ENCODE measurements around the gene OPCML.

Gene OPCML

DNA sequence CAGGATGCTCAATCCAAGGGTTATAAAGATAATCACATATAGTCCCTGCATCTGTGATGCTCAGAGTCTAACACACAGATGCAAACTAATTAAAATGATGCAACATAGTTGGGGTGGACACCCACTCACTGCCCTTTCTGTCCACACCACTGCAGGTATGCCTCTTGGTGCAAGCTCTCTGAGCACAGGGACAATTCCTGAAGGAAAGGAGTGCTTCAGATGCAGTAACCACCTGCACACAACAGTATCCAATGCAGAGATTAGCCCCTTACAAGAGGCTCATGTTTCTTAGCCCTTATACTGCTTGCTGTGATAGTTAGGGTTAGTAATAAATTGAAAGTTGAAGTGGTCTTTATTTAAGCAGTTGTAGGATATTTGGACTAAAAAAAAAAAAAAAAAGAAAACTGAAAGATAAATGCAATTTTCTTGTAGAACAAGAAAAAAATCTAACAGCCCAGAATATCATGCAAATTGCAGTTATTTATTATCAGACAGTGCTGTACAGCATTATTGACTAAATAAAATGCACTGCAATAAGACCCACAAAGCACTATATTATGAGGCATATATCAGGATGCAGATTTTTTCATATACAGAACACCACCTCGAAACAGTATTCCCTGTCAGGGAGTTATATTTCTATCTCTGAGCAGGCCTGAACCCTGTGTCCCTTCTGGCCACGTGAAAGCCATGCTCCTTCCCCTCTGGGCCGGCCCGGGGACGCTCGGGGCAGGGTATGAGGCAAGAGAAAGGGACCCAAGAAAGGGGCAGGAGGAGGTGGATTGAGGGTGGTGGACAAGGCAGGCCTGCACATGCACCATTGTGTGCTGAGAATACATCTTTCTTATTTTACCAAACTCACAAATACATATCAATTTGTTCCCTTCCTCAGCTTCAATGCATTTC, 260.2 kb downstream of the OPCML start:
- no peak for DNase-seq

DNA sequence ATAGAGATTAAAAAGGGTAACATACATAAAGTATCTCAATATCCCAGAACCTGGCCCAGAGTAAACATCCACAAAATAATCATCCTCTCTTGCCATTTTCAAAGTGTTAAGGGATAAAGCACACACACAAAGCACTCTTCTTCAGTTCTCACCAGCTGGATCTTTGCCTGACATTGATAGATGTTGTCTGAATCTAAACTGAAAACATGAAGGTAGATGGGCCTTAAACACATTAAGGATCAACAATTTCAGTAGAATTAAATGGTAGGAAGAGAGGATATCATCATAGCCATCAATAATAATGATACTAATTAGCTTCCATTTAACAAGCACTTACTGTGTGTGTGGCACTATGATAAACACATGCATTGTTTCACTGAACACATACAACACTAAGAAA, 261.1 kb downstream of the OPCML start:
- no peak for DNase-seq

DNA sequence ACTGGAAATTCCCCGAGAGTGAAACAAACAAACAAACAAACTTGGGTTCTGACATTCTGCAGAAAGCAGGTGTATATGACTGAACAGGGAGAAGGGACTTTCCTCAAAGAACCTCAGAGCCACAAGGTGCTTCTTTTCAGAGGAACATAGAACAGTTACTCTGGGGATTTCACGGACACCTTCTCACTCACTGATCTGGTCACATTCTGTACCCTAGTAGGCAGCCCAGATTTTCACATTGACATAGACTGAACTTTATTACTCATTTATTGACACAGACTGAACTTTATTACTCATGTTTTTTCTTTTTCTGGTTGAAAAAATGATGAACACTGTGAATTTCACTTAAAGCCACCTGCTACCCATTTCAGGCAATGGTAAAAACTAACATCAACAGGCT, 263.0 kb downstream of the OPCML start:
- DNase-seq, result no peak

DNA sequence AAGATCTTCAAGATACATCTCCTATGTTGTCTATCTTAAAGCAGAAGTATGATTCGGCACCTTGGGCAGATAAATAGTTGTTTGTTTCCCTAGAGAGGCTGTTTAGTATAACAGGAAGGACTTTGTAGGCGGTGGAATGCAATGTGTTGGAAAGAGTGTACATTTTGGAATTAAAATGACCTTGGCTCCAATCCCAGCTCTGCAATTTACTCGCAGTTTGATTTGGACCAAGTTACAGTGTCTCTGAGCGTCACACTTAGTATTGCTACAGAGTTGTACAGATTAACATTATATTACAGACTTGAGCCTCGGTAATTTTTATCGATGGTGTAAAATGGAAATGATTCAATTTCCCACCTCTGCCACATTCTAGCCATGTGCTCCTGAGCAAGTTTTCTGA, 265.3 kb downstream of the OPCML start:
- no peak for DNase-seq

DNA sequence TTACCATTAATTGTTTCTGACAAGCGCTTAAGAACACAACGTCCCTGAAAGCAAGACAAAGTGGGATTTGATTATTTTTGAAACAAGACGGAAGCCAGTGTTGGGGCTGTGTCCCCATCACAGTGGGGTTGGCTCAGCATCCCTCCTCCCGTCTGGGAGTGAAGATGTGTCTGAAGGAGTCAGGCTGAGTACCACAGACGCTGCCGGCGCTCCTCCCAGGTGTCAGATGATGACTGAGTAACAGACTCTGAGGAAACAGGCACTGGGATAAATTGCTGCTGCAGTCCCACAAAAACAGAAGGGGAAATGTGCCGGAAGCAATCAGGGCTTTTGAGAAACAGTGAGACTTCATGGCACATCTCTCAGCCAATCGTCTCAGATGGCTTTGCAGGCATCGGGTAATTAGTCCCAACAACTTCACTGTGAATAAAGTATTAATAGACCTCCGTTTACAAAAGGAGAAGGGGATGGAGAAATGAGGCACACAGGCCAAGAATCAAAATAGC, 266.7 kb downstream of the OPCML start:
- no peak for DNase-seq

DNA sequence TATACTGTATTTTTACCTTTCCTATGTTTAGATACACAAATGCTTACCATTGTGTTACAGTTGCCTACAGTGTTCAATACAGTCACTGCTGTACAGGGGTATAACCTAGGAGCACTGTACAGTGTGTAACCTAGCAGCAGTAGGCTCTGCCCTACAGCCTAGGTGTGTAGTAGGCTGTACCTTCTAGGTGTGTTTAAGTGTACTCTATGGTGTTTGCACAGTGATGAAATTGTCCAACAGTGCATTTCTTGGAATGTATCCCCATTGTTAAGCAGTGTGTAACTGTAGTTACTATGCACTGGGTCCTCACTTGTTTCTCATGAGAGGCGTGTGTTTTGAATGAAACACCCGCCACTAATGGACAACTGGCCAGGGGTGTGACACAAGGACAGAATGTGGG, 269.0 kb downstream of the OPCML start:
- DNase-seq, result no peak

DNA sequence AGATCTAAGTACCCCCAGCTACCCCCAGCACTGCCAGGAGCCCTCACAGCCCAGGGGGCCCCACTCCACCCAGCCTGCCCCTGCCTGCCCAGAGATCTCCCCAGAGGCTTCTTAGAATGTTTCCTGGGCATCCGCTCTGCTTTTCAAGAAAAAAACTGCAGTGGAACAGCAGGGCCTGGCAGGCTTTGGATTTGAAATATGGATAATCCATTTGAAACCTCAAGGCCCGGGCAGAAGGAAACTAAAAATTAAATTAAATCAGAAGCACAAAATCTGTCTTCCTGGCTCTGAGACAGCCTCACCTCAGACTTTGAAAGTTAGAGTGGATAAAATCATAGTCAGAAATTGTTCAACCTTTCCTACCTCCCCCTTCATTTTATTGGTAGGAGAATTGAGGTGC, 273.6 kb downstream of the OPCML start:
- DNase-seq, result no peak

DNA sequence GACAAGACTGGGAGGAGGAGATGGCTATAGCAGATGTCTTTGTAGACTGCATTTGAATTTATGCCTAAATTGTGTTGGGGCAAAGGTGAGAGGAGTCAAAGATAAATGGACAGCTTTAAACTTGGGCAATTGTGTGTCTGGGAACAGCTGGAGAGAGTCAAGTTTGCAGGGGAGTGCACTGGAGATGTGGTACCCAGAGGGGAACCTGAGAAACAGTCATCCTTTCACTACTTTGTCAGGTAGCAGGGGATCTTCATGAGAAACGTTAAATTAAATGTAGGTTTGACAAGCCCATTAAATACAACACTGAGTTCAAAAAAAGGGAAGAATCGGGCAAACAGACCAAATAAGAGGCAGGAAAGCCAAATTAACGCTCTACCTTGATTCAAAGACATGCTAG, 277.7 kb downstream of the OPCML start:
- no peak for DNase-seq

DNA sequence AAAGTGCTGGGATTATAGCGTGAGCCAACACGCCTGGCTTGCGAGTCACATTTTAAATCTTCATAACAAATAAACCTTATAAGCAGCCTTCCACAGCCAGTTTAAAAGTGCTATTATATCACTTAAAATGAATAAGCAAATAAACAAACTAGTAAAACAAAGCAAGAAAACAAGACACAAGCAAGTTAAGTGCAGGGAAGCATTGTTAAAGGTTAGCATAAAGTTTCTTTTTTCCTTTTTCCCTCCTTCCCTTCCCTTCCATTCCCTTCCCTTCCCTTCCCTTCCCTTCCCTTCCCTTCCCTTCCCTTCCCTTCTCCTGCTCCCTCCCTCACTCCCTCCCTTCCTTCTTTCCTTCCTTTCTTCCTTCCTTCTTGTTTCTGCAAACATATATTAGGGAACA, 278.7 kb downstream of the OPCML start:
- no peak for DNase-seq

DNA sequence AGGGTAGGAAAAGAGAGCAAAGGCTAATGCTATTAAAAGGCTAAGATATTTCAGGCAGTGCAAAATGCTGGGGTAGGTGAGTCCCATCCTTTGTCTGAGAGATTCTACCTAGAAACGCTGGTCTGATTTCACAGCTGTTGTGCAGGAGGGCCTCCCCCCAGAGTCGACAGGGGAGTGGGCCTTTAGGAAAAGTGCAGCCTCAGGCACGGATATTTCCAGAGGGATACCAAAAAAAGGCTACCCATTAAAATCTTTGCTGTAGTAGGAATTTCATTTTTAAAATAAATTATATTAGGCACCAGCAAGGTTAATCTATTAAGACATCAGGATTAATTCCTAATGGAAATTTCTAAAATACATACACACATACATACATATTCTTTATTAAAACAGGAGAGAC, 280.5 kb downstream of the OPCML start:
- no peak for DNase-seq

DNA sequence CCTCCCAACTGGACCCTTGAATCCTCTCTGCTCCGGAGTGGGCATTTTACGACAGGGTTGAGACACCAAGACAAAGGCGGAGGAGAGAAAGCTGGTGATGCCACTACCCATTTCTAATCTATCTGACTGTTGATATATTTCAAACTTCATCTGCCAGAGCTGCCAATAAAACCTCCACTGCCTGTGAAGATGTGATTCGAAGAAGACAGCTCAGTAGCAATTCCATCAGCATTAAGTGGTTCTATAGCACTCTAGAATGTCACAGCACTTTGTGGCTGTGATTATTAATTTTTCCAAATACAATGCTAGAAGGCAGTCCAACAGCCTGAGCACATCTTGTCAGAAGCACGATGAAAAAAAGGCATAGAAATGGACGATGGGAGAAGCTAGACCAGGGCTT, 282.8 kb downstream of the OPCML start:
- DNase-seq, result no peak

DNA sequence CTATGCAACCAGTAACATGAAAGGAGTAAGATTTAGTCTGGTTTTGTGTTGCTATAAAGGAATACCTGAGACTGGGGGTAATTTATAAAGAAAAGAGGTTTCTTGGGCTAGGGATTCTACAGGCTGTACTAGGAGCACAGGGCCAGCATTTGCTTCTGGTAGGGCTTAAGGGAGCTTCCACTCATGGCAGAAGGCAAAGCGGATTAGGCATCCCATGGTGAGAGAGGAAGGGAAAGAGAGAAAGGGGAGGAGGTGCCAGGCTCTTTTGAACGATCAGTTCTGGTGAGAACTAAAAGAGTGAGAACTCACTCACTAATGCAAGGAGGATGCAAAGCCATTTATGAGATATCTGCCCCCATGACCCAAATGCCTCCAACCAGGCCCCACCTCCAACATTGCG, 283.2 kb downstream of the OPCML start:
- DNase-seq, result peak; percentile 40

DNA sequence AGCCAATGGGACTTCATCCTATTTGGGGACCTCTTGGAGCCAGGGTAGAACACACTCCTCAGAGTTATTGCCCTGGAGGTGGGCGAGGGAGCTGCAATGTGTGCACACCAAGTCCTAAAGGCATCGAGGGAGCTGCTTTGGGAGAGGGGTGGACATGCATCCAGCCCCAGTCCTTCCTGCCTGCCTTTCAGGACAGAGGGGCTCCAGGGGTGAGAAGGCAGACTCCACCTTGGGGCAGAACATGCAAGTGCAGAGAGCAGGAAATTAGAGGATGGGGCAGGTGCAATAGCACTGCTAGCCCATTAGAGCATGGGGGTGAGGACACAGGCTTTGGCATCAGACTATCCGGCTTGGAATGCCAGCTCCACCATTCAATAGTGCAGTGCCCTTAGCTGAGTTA, 288.5 kb downstream of the OPCML start:
- DNase-seq, result no peak

DNA sequence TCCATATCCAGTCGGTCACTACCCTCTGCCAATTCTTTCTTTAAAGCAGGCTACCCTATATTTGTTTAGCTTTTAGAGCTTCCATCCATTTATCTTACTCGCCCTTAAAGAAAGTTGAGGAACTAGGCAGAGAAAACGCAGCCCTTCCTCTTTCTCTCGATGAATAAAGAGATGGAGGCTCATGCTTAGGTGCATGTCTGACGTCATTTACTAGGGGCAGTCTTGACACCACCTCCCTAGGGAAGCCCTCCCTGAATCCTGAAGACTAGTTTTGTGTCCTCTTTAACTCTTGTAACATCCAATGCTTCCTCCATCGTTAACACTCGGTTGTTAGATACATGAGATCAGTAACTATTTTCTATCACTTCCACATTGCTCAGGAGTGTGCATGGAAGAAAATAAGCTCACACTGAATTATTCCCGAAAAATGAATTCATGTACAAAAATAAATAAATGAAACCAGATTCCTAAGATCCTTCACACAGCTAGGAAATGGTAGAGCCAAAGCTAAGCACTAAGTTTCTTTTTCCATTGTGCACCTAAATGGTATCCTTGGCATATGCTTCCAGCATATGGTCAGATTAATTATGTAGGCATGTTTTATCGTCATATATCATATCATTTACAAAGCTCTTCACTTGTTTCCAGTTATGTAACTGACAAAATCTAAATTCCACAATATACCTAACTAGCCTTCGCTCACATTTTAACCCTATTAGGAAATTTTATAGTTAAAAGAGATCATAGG, 291.2 kb downstream of the OPCML start:
- no peak for DNase-seq

DNA sequence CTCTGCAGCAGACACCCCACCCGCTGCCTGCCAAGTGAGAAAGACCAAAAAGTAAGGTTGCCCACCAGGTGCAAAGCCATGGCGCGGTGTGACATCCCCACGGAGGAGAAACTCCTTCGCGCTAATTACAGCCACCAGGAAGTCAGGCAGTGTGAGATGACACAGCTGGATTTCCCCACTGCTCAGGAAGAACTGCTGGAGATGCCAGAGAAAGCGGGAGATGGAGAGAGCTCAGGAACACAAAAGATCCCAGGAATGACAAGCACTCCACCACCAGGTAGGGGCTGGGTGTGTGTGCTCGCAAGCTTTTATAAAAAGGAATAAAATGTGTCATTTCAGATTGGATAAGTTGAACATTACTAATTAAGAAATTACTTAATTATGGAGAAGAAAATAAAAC, 292.7 kb downstream of the OPCML start:
- no peak for DNase-seq

DNA sequence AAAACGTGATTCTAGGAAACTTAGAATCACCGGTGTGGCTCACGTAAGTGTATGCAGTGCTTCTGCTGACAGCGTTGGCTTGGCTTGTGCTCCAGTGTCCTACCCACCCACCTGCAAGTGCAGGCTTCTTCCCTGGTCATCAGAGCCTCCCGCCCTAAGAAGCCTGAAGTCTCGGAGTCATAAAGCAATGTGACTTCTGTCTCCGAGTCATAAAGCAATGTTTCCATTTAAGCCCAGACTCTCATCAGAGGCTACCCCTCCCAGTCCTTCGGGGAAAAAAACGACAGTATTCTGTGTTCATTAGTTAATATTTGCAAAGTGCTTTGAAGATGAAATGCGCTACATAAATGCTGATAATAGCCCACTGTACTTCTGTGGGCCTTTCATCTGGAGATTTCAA, 293.8 kb downstream of the OPCML start:
- no peak for DNase-seq

DNA sequence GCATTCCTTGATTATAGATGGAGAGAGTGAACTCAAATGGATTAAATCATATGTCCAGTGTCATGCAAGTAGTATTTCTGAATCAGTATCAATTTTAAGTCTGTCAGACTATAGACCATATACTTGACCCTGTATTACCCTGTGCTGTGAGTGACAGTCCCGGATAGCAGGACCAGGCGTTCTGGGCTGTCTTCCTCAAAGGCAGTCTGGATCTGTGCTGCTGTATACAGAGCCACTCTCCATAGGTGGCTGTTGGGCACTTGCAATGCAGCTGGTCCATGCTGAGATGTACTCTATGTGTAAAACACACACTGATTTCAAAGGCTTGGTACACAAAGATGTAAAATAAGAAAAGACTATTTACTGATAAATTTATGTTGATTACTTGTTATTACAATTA, 294.3 kb downstream of the OPCML start:
- DNase-seq, result no peak

DNA sequence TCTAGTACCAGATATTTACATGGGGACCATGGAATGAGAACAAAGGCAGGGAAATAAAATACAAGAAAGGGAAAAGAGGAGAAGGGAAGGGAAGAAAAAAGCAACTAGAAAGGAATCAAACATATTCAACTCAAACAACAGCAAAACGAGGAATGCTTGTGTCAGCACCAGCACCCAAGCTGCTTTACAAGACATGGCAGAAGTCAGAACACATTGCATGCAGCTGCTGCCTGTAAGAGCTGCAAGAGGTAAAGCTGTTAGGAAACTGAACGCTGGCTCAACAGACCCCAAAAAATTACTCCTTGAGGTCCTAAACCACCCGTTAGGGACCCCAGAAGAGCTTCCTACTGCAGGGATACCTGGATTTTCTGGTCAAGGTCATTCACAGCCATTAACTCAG, 296.9 kb downstream of the OPCML start:
- DNase-seq, result no peak

DNA sequence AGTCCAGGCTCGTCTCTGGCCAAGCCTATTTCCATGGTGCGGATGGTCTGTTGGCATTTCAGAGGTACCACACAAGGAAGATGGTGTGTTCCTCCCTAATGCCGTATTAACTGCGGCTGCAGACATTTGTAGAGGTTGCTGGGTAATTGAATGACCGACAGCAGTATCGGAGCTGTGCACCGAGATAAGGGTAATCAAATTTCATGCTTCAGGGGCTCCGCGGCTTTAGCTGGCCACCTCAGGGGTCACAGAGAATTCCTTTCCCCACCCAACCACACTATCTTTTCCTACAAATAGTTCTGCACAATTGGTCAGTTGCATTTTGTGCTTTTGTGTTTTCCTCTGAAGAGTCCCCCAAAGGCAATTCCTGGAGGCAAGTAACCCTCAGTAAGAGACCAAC, 297.4 kb downstream of the OPCML start:
- no peak for DNase-seq

DNA sequence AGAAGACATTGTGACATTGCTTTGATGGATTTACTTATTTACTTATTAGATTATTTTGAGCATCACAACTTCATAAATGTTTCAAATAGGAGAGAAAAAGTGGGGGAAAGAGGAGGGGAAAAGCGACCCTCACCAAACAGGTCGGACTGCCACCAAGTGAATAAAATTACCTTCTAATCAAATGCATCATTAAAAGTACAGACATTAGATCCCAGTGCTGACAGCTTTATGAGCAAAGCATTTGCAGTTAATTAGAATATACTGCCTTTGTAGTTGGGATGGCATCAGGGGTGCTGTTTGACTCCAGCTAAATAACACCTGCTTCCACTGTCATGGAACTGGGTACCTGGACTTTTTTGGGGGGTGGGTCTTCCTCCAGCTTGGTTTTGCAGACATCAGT, 299.6 kb downstream of the OPCML start:
- DNase-seq, result no peak

DNA sequence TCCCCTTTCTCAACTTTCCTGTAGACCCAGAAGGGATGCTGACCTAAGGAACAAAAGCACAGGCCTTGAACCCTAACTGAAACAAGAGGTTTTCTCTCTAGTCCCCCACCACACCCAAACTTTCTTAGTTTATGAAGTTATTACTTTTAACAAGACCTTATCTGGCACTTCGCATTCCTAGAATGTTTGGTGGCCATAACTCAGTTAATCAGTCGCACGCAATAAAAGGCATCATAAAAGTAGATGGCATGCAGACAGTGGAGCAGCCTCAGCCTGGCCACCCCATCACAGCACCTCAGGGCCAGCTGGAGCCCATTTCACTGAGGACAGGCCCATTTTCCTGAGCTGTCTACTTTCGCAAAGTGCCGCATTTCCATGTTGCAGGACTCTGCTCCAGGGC, 301.9 kb downstream of the OPCML start:
- DNase-seq, result no peak

DNA sequence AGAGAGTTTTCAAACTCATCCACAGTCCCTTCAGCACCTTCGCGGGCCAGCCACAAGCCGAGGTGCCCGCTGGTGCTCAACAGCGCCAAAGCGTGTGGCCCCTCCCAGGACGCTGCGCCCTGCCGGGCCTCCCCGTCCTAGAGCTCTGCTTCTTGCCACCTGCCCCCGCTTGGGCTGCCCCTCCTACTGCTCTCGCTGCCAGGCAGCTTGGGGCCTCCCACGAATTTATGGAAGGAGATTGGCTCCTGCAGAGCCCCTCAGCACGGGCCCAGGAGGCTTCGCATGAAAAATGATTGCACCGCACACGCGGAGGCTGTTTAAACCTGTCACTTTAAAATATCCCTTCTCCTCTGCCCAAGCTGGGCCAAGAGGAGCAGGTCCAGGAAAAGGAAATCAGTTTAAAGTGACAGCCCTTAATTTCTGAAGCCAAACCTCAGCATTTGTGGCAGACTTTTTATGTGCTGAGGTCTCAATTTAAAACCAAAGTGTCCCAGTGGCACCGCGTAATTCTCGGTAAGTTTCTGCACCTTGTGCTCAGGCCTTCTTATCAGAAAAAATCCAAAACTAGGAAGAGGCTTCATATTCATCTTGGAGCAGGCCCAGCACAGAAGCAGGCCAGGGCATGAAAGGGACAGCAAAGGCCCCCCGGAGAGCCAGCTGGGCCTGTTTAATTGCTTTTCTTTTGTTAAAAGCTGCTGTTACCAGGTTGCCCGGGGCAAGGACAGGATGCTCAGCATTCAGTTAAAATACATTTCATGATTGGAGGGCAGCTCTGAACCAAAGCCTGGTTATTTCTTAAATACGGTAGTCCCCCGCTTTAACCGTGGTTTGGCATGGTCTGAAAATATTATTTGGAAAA, 303.6 kb downstream of the OPCML start:
- no peak for DNase-seq

DNA sequence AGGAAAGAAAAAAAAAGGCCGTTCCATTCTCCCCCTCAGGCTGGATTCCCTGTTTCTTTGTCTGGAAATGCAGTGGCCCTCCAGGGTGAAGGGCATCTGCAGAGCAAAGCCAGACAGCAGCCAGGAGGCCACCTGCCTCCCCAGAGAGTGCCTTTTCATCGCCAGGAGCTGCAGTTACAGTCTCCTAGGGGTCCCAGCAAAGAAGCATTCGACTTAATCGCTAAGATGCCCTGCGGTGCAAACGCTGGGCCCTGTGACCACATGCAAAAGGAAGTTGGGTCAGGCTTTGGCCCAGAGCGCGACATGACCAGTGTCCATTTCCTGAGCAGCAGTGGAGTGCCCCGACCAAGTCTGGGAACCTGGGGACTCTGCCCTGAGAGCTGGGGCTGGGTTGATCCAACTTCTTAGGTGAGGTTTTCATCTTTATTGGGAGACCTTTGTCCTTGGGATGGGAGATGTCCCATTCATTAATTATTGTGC, 304.6 kb downstream of the OPCML start:
- DNase-seq, result no peak

Measured in NCI-H82 (cell line).